ENCODE data around the gene GMNC. TPM values are rescaled to one million over a fixed set of nuclear protein-coding genes. Genes with fewer than 3 reads are reported as not detected.

Gene GMNC
- total RNA-seq, 3 donors from 2014 or later = not detected

- H3K36me3 Mint-ChIP-seq (ENCODE audit: insufficient read depth) = no peaks in the 10 kb centered on the region
- ATAC-seq = no peak
- no peak for DNase-seq
Observed at GRCh38 chr3:190865828-190866227, 3.3 kb upstream of the GMNC start.

GRCh38 chr3:190865419-190865818 is 2.9 kb upstream of the GMNC start:
- DNase-seq (no peak), ATAC-seq (no peak)
- no peak overlapping the region for H3K4me3 Mint-ChIP-seq
- no peaks in the 10 kb centered on the region for H3K36me3 Mint-ChIP-seq (ENCODE audit: insufficient read depth)
- peaks cover 8% of the 10 kb centered on the region for H3K4me1 Mint-ChIP-seq (ENCODE audit: low read depth)
- peaks cover 23% of the 10 kb centered on the region for H3K27me3 Mint-ChIP-seq (ENCODE audit: low read depth)
- H3K9me3 Mint-ChIP-seq = no peaks in the 10 kb centered on the region

More at GRCh38 chr3:190865828-190866227, 3.3 kb upstream of the GMNC start:
- peaks cover 8% of the 10 kb centered on the region for H3K4me1 Mint-ChIP-seq (ENCODE audit: low read depth)
- H3K27me3 Mint-ChIP-seq (ENCODE audit: low read depth) = peaks cover 19% of the 10 kb centered on the region
- H3K9me3 Mint-ChIP-seq = no peaks in the 10 kb centered on the region
- no peak overlapping the region for H3K4me3 Mint-ChIP-seq

GRCh38 chr3:190864002-190864401 is 1.5 kb upstream of the GMNC start:
- Mint-ChIP-seq H3K4me1 (ENCODE audit: low read depth) (peaks cover 8% of the 10 kb centered on the region), H3K9me3 (no peaks in the 10 kb centered on the region), H3K36me3 (ENCODE audit: insufficient read depth) (no peaks in the 10 kb centered on the region), H3K4me3 (no peak overlapping the region), H3K27me3 (ENCODE audit: low read depth) (peaks cover 27% of the 10 kb centered on the region)
- DNase-seq (no peak), ATAC-seq (no peak)

GRCh38 chr3:190863119-190863465 is 598 bp upstream of the GMNC start:
- H3K4me1 Mint-ChIP-seq (ENCODE audit: low read depth) = peaks cover 8% of the 10 kb centered on the region
- no peak for ATAC-seq
- H3K36me3 Mint-ChIP-seq (ENCODE audit: insufficient read depth) = no peaks in the 10 kb centered on the region
- H3K9me3 Mint-ChIP-seq = no peaks in the 10 kb centered on the region
- DNase-seq = no peak
- peaks cover 27% of the 10 kb centered on the region for H3K27me3 Mint-ChIP-seq (ENCODE audit: low read depth)
- H3K4me3 Mint-ChIP-seq = peak overlapping the region; percentile 48

GRCh38 chr3:190860521-190860920 is 2.0 kb downstream of the GMNC start:
- Mint-ChIP-seq H3K36me3 (ENCODE audit: insufficient read depth) (no peaks in the 10 kb centered on the region), H3K4me1 (ENCODE audit: low read depth) (peaks cover 8% of the 10 kb centered on the region), H3K9me3 (no peaks in the 10 kb centered on the region), H3K4me3 (no peak overlapping the region), H3K27me3 (ENCODE audit: low read depth) (peaks cover 23% of the 10 kb centered on the region)
- ATAC-seq (no peak), DNase-seq (no peak)

- Mint-ChIP-seq H3K36me3 (ENCODE audit: insufficient read depth) (no peaks in the 10 kb centered on the region), H3K4me3 (no peak overlapping the region), H3K9me3 (peaks cover 5% of the 10 kb centered on the region), H3K4me1 (ENCODE audit: low read depth) (no peaks in the 10 kb centered on the region), H3K27me3 (ENCODE audit: low read depth) (peaks cover under 1% of the 10 kb centered on the region)
- DNase-seq = no peak
- ATAC-seq = no peak
Observed at GRCh38 chr3:190855151-190855550, 7.3 kb downstream of the GMNC start.

GRCh38 chr3:190854062-190854461 is 8.4 kb downstream of the GMNC start:
- H3K36me3 Mint-ChIP-seq (ENCODE audit: insufficient read depth) = no peaks in the 10 kb centered on the region
- H3K4me1 Mint-ChIP-seq (ENCODE audit: low read depth) = no peaks in the 10 kb centered on the region
- H3K27me3 Mint-ChIP-seq (ENCODE audit: low read depth) = no peaks in the 10 kb centered on the region
- peaks cover 5% of the 10 kb centered on the region for H3K9me3 Mint-ChIP-seq
- ATAC-seq = no peak
- no peak overlapping the region for H3K4me3 Mint-ChIP-seq
- no peak for DNase-seq

- DNase-seq = no peak
- Mint-ChIP-seq H3K9me3 (peaks cover 5% of the 10 kb centered on the region), H3K4me1 (ENCODE audit: low read depth) (no peaks in the 10 kb centered on the region), H3K27me3 (ENCODE audit: low read depth) (no peaks in the 10 kb centered on the region), H3K4me3 (no peak overlapping the region), H3K36me3 (ENCODE audit: insufficient read depth) (no peaks in the 10 kb centered on the region)
- ATAC-seq = no peak
Observed at GRCh38 chr3:190853464-190853863, 9.0 kb downstream of the GMNC start.

- Mint-ChIP-seq H3K4me1 (ENCODE audit: low read depth) (no peaks in the 10 kb centered on the region), H3K4me3 (no peak overlapping the region), H3K36me3 (ENCODE audit: insufficient read depth) (no peaks in the 10 kb centered on the region), H3K27me3 (ENCODE audit: low read depth) (no peaks in the 10 kb centered on the region), H3K9me3 (peaks cover 1% of the 10 kb centered on the region)
- ATAC-seq (no peak), DNase-seq (no peak)
Observed at GRCh38 chr3:190849607-190850006, 12.9 kb downstream of the GMNC start.

GRCh38 chr3:190848870-190849269 is 13.6 kb downstream of the GMNC start:
- Mint-ChIP-seq H3K9me3 (no peaks in the 10 kb centered on the region), H3K36me3 (ENCODE audit: insufficient read depth) (no peaks in the 10 kb centered on the region), H3K27me3 (ENCODE audit: low read depth) (no peaks in the 10 kb centered on the region), H3K4me3 (no peak overlapping the region), H3K4me1 (ENCODE audit: low read depth) (no peaks in the 10 kb centered on the region)
- ATAC-seq (no peak), DNase-seq (no peak)

- ATAC-seq (no peak), DNase-seq (no peak)
- Mint-ChIP-seq H3K9me3 (no peaks in the 10 kb centered on the region), H3K4me1 (ENCODE audit: low read depth) (no peaks in the 10 kb centered on the region), H3K27me3 (ENCODE audit: low read depth) (no peaks in the 10 kb centered on the region), H3K36me3 (ENCODE audit: insufficient read depth) (no peaks in the 10 kb centered on the region), H3K4me3 (no peak overlapping the region)
Observed at GRCh38 chr3:190847436-190847835, 15.1 kb downstream of the GMNC start.

GRCh38 chr3:190840146-190840545 is 22.3 kb downstream of the GMNC start:
- DNase-seq (no peak), ATAC-seq (no peak)
- no peaks in the 10 kb centered on the region for H3K9me3 Mint-ChIP-seq
- no peak overlapping the region for H3K4me3 Mint-ChIP-seq
- H3K36me3 Mint-ChIP-seq (ENCODE audit: insufficient read depth) = no peaks in the 10 kb centered on the region
- H3K27me3 Mint-ChIP-seq (ENCODE audit: low read depth) = no peaks in the 10 kb centered on the region
- H3K4me1 Mint-ChIP-seq (ENCODE audit: low read depth) = no peaks in the 10 kb centered on the region

- Mint-ChIP-seq H3K36me3 (ENCODE audit: insufficient read depth) (no peaks in the 10 kb centered on the region), H3K27me3 (ENCODE audit: low read depth) (no peaks in the 10 kb centered on the region), H3K9me3 (no peaks in the 10 kb centered on the region), H3K4me3 (no peak overlapping the region), H3K4me1 (ENCODE audit: low read depth) (no peaks in the 10 kb centered on the region)
- ATAC-seq (no peak), DNase-seq (no peak)
Observed at GRCh38 chr3:190831225-190831624, 31.3 kb downstream of the GMNC start.

GRCh38 chr3:190830031-190830430 is 32.5 kb downstream of the GMNC start:
- no peaks in the 10 kb centered on the region for H3K4me1 Mint-ChIP-seq (ENCODE audit: low read depth)
- no peaks in the 10 kb centered on the region for H3K9me3 Mint-ChIP-seq
- no peak overlapping the region for H3K4me3 Mint-ChIP-seq
- H3K27me3 Mint-ChIP-seq (ENCODE audit: low read depth) = no peaks in the 10 kb centered on the region
- H3K36me3 Mint-ChIP-seq (ENCODE audit: insufficient read depth) = no peaks in the 10 kb centered on the region
- no peak for ATAC-seq
- DNase-seq = no peak

GRCh38 chr3:190826018-190826417 is 36.5 kb downstream of the GMNC start:
- H3K4me3 Mint-ChIP-seq = no peak overlapping the region
- H3K4me1 Mint-ChIP-seq (ENCODE audit: low read depth) = no peaks in the 10 kb centered on the region
- no peaks in the 10 kb centered on the region for H3K36me3 Mint-ChIP-seq (ENCODE audit: insufficient read depth)
- DNase-seq (no peak), ATAC-seq (no peak)
- no peaks in the 10 kb centered on the region for H3K27me3 Mint-ChIP-seq (ENCODE audit: low read depth)
- H3K9me3 Mint-ChIP-seq = no peaks in the 10 kb centered on the region

- H3K4me3 Mint-ChIP-seq = no peak overlapping the region
- H3K36me3 Mint-ChIP-seq (ENCODE audit: insufficient read depth) = no peaks in the 10 kb centered on the region
- H3K27me3 Mint-ChIP-seq (ENCODE audit: low read depth) = no peaks in the 10 kb centered on the region
- DNase-seq (no peak), ATAC-seq (no peak)
- no peaks in the 10 kb centered on the region for H3K9me3 Mint-ChIP-seq
- no peaks in the 10 kb centered on the region for H3K4me1 Mint-ChIP-seq (ENCODE audit: low read depth)
Observed at GRCh38 chr3:190825386-190826016, 37.0 kb downstream of the GMNC start.

Data from activated T-cell treated with anti-CD3 and anti-CD28 coated beads, Interleukin-2, amount 50 U/mL, for 4 hours (primary cell).